Right lobe of liver (tissue), 6 donors: ENCODE measurements around the gene MTX2. TPM values are rescaled to one million over a fixed set of nuclear protein-coding genes. Genes with fewer than 3 reads are reported as not detected.

Experiments
- ATAC-seq, 4 donors: fragments of 200-7000 bp; cut with Tn5 transposase; one replicate each; pipeline ENCODE4 v1.9.1; 2020; ENCODE audit warnings: mild to moderate bottlenecking in 4 of 4, moderate library complexity in 4 of 4
- DNase-seq, 3 donors: peaks; one replicate each; pipeline ENCODE4 v3.0.0-alpha.2; 2020
- H3K27ac ChIP-seq, 3 donors: fragments of 200-600 bp; one replicate each; pipeline ENCODE4 v1.8.0; 2022
- H3K27me3 ChIP-seq, 2 donors: fragments of 200-600 bp; one replicate each; pipeline ENCODE4 v1.8.0; 2022
- H3K36me3 ChIP-seq, 4 donors: fragments of 200-600 bp; sonication (generic) in 1 of 4; one replicate each; pipeline versions ENCODE4 v1.5.1 to v1.8.0; 2017 to 2022; ENCODE audit warnings: control low read depth in 1 of 4
- H3K4me1 ChIP-seq, 4 donors: fragments of 200-600 bp; sonication (generic) in 1 of 4; one replicate each; pipeline versions ENCODE4 v1.5.1 to v1.8.0; 2017 to 2022; ENCODE audit warnings: control low read depth in 1 of 4
- H3K4me3 ChIP-seq, 3 donors: fragments of 200-600 bp; one replicate each; pipeline ENCODE4 v1.8.0; 2022
- H3K9me3 ChIP-seq, 4 donors: fragments of 200-600 bp; sonication (generic) in 1 of 4; one replicate each; pipeline versions ENCODE4 v1.5.1 to v1.8.0; 2017 to 2022; ENCODE audit warnings: control low read depth in 1 of 4
- POLR2A ChIP-seq: fragments of 450-650 bp; IDR thresholded peaks from one replicate; pipeline ENCODE4 v1.6.1; 2017; ENCODE audit warnings: antibody characterized with exemption, mild to moderate bottlenecking
- WGBS: methylation state at CpG from one replicate; pipeline ENCODE4 v1.1.6; 2018; ENCODE audit warnings: low coverage, low lambda C conversion rate; ENCODE audit not compliant: insufficient coverage; ENCODE audit errors: missing lambda C conversion rate; 5-methylcytosine and 5-hydroxymethylcytosine counted together
- intact Hi-C, 2 donors: fragments of 100-400 bp; cut with DNase I; formaldehyde crosslinking; loops; one replicate each; pipeline versions ENCODE4 v1.11.2 to v1.14.1; 2022
- total RNA-seq, 6 experiments: library from RNA; depleted of rRNA in 2 of 6; stranded (reverse); fragments of >200 nt in 2 of 6; fragmentation: NEBNext Ultra II Directional in 3 of 6; extraction: Animal tissue kit (Norgen Biotek cat#: 25700) in 3 of 6; gene quantifications; one replicate each; pipeline versions ENCODE4 v1.1.0 to v1.2.4, GENCODE V29; 2016 to 2023
- TF ChIP-seq, protein P1 (sequence below), 4 donors: fragments of 200-600 bp in 3 of 4; fragments of 450-650 bp in 1 of 4; IDR thresholded peaks; one replicate each; pipeline versions ENCODE4 v1.5.1 to v1.8.0; 2016 to 2022; ENCODE audit warnings: antibody characterized with exemption in 4 of 4, mild to moderate bottlenecking in 2 of 4
- donor health status: DM: no; HTN: yes; CAD: no.
- donor health status: DM: no; HTN: no; CAD: no.
- donor health status: DM: no; HTN: no; CAD: no.
- donor health status: DM: no; HTN: yes; CAD: no.
- donor health status: DM: no; HTN: yes; CAD: no.

The MTX2 gene
- total RNA-seq, 6 experiments from 2014 or later, result 7.7 to 29.3 (median 11.1) TPM

DNA sequence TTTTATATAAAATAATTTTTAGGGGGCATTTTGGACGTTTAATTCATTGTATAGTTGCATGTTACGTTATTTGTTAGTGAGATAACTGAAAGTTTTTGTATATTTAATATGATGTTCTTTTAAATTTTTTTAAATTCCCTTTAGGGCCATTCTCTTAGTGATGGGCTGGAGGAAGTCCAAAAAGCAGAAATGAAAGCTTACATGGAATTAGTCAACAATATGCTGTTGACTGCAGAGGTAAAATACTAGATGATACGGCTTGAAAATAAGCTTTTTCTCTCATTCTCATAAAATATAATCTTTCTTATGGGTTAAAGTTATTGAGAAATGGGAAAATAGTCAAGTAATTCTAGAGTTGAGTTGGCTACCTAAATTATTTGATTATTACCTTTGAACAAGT, 58.9 kb downstream of the MTX2 start:
- no peak for TF ChIP-seq POLR2A
- TF ChIP-seq, protein P1, sequence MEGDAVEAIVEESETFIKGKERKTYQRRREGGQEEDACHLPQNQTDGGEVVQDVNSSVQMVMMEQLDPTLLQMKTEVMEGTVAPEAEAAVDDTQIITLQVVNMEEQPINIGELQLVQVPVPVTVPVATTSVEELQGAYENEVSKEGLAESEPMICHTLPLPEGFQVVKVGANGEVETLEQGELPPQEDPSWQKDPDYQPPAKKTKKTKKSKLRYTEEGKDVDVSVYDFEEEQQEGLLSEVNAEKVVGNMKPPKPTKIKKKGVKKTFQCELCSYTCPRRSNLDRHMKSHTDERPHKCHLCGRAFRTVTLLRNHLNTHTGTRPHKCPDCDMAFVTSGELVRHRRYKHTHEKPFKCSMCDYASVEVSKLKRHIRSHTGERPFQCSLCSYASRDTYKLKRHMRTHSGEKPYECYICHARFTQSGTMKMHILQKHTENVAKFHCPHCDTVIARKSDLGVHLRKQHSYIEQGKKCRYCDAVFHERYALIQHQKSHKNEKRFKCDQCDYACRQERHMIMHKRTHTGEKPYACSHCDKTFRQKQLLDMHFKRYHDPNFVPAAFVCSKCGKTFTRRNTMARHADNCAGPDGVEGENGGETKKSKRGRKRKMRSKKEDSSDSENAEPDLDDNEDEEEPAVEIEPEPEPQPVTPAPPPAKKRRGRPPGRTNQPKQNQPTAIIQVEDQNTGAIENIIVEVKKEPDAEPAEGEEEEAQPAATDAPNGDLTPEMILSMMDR (IDR thresholded peaks at IDR 0.05), result no peak
- Histone ChIP-seq H3K4me1 (peaks cover 0 to 12% (median 0%) of the 10 kb centered on the region in 4 donors), H3K4me3 (no peak overlapping the region), H3K27ac (no peak overlapping the region), H3K36me3 (peaks cover 0 to 5% (median under 1%) of the 10 kb centered on the region in 4 donors), H3K9me3 (no peaks in the 10 kb centered on the region), H3K27me3 (no peaks in the 10 kb centered on the region)
- ATAC-seq (no peak), DNase-seq (no peak)
- WGBS, result 76% methylated on average over 3 of the region's 3 CpGs
- intact Hi-C loops, result no loop called here

DNA sequence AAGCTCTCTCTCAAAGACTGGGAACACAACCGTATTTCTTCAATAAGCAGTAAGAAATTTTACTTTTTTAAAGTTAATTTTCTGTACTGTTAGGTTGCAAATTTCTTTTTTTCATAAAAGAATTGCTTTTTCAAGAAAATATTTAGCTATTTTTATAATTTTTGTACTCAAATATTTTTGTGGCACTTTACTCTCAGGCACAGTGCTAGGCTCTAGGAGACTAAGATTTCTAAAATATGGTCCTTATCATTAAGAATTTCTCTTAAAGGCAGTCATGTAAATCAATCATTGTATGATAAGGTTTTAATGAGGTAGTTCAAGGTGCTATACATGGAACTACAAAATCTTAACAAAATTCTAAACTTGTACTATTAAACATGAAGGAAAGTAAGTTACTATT, 61.4 kb downstream of the MTX2 start:
- H3K9me3 ChIP-seq, result no peaks in the 10 kb centered on the region
- no peak overlapping the region for H3K4me3 ChIP-seq
- H3K27me3 ChIP-seq, result no peaks in the 10 kb centered on the region
- ATAC-seq (no peak), DNase-seq (no peak)
- intact Hi-C loops, result no loop called here
- H3K27ac ChIP-seq, result no peak overlapping the region
- 100% methylated on average over 1 of the region's 1 CpG for WGBS
- peaks cover 0 to 5% (median under 1%) of the 10 kb centered on the region in 4 donors for H3K36me3 ChIP-seq
- no peaks in the 10 kb centered on the region for H3K4me1 ChIP-seq
- TF ChIP-seq, protein P1 (IDR thresholded peaks at IDR 0.05), result no peak
- TF ChIP-seq POLR2A, result no peak

DNA sequence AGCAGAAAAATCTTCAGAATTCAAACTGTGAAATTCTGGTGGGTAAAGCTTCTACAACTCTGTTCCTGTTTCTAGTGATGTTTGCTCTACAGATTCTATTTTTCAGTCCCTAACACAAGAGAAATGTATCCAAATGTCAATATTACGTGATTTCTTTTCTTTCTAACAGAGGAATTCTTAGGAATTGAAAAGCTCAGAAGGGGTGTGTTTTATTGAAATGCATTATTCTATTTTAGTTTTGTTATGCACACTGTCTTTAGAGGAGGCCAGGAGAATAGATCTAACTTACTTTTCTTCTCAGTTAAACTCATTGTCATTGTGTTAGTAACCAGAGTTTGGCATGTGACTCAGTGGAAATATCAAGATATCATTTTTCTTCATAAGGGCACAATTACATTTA, 62.4 kb downstream of the MTX2 start:
- Histone ChIP-seq H3K27ac (no peak overlapping the region), H3K4me3 (no peak overlapping the region), H3K9me3 (no peaks in the 10 kb centered on the region), H3K27me3 (no peaks in the 10 kb centered on the region), H3K36me3 (peaks cover 0 to 5% (median under 1%) of the 10 kb centered on the region in 4 donors), H3K4me1 (no peaks in the 10 kb centered on the region)
- TF ChIP-seq, protein P1 (IDR thresholded peaks at IDR 0.05), result no peak
- WGBS, result 100% methylated on average over 1 of the region's 1 CpG
- DNase-seq, result no peak
- ATAC-seq, result no peak
- intact Hi-C loops, result no loop called here

DNA sequence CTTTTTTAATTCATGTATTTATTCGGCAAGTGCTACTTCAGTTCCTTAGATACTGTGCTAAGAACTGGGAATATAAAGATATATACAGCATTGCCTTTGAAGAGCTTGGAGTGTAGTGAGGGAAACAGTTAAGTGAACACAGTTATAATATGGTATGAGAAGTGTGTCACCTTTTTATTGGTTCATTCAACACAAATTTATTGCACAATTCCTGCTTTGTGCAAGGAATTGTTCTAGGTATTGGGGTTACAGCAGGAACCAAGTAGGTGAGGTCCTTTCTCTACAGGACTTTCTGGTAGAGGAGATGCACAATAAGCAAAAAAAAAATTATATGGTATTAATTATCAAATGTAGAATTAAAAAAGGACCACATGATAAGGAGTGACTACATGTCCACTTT, 65.5 kb downstream of the MTX2 start:
- intact Hi-C loops, result no loop called here
- ATAC-seq (no peak), DNase-seq (no peak)
- Histone ChIP-seq H3K27ac (no peak overlapping the region), H3K36me3 (peaks cover 0 to 13% (median under 1%) of the 10 kb centered on the region in 4 donors), H3K4me3 (no peak overlapping the region), H3K4me1 (no peaks in the 10 kb centered on the region), H3K9me3 (no peaks in the 10 kb centered on the region), H3K27me3 (no peaks in the 10 kb centered on the region)
- TF ChIP-seq, protein P1 (IDR thresholded peaks at IDR 0.05), result no peak
- no peak for TF ChIP-seq POLR2A
- WGBS, result 100% methylated on average over 1 of the region's 1 CpG

DNA sequence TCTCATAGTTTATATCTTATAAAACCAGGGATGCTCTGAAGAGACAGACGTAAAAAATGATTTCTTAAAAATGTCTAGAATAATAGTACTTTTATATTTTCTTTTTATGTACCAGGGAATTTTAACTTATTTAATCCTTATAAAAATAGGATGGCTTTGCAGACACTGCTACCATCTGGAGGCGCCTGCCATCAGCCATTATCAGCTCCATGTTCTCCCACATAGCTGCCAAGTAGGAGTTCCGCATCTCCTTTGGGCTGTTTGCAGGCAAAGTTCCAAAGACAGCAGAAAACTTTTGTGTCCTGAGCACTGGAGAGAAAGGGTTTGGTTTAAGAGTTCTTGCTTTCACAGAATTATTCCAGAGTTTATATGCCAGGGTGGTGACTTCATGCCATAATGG, 69.2 kb downstream of the MTX2 start:
- Histone ChIP-seq H3K27ac (no peak overlapping the region), H3K4me1 (no peaks in the 10 kb centered on the region), H3K27me3 (no peaks in the 10 kb centered on the region), H3K9me3 (no peaks in the 10 kb centered on the region), H3K4me3 (no peak overlapping the region), H3K36me3 (peaks cover 0 to 8% (median 0%) of the 10 kb centered on the region in 4 donors)
- TF ChIP-seq, protein P1 (IDR thresholded peaks at IDR 0.05), result no peak
- no peak for TF ChIP-seq POLR2A
- DNase-seq (no peak), ATAC-seq (no peak)
- intact Hi-C loops, result no loop called here
- WGBS, result 95% methylated on average over 3 of the region's 3 CpGs
